HCT116 (cell line): ENCODE measurements around the gene SCARF1. TPM values are rescaled to one million over a fixed set of nuclear protein-coding genes. Genes with fewer than 3 reads are reported as not detected.

Experiments used
- ATAC-seq: fragments of 200-7000 bp; cut with Tn5 transposase; 2 replicates; pipeline ENCODE4 v1.9.1; 2020; ENCODE audit warnings: mild to moderate bottlenecking, moderate library complexity
- BruUV-seq: library from RNA; stranded (reverse); fragments of 400-500 nt; replicated peaks from 2 replicates; lab custom pipeline; 2021; lab: Mats Ljungman, UMichigan
- CTCF ChIA-PET: fragments of 300-600 bp; sonication (Branson Sonifier 250); formaldehyde crosslinking; loops from one replicate; lab custom pipeline; 2021; ENCODE audit warnings: antibody characterized with exemption; lab: Charles Lee
- POLR2A ChIA-PET: fragments of 300-600, 350-600 bp; sonication (Branson Sonifier 250); formaldehyde crosslinking; loops from one replicate; lab custom pipeline; 2021; ENCODE audit warnings: antibody characterized with exemption; lab: Charles Lee
- RAD21 ChIA-PET, 2 experiments: fragments of 300-600 bp; sonication (Branson Sonifier 250); formaldehyde crosslinking; loops; one replicate each; lab custom pipeline; 2023; ENCODE audit warnings: low total read pairs in 2 of 2; ENCODE audit not compliant: uncharacterized antibody in 2 of 2, unreplicated experiment in 2 of 2, low non-redundant PET in 1 of 2; lab: Charles Lee
- DNase-seq: peaks from one replicate; pipeline ENCODE4 v3.0.0-alpha.2; 2010; ENCODE audit warnings: low read depth, low spot score
- H2AFZ ChIP-seq: fragments of 200-600 bp; shearing (Covaris generic), sonication (generic); 2 replicates; pipeline ENCODE4 v1.6.1; 2017; ENCODE audit warnings: low read depth, mixed run types, mixed read lengths, antibody characterized with exemption, low read length; ENCODE audit not compliant: poor library complexity, severe bottlenecking
- H3K27ac ChIP-seq: 2 replicates; pipeline ENCODE4 v1.5.1; 2012; ENCODE audit warnings: low read depth, low read length
- H3K27me3 ChIP-seq: fragments of 200-600 bp; sonication (generic); 2 replicates; pipeline ENCODE4 v1.6.1; 2016; ENCODE audit warnings: mixed run types, low read length, mixed read lengths; ENCODE audit not compliant: insufficient read depth
- H3K36me3 ChIP-seq, 2 experiments: fragments of 200-500 bp in 1 of 2; fragments of 200-600 bp in 1 of 2; sonication (Bioruptor generic) in 1 of 2; sonication (generic) in 1 of 2; 2 replicates each; pipeline versions ENCODE4 v1.5.1 to v1.6.1; 2014 to 2016; ENCODE audit warnings: low read length in 2 of 2, inconsistent platforms in 1 of 2, mixed read lengths in 1 of 2, mixed run types in 1 of 2; ENCODE audit not compliant: insufficient read depth in 2 of 2, control insufficient read depth in 1 of 2
- H3K4me1 ChIP-seq, 2 experiments: fragments of 200-600 bp in 1 of 2; sonication (generic) in 1 of 2; 2 replicates each; pipeline versions ENCODE4 v1.5.1 to v1.6.1; 2012 to 2017; ENCODE audit warnings: low read length in 2 of 2, inconsistent platforms in 1 of 2, mild to moderate bottlenecking in 1 of 2, mixed read lengths in 1 of 2, mixed run types in 1 of 2, moderate library complexity in 1 of 2; ENCODE audit not compliant: insufficient read depth in 2 of 2, control insufficient read depth in 1 of 2
- H3K4me2 ChIP-seq: fragments of 200-600 bp; sonication (generic); 2 replicates; pipeline ENCODE4 v1.6.1; 2017; ENCODE audit warnings: mixed run types, low read length, mixed read lengths
- H3K4me3 ChIP-seq, 2 experiments: fragments of 200-600 bp in 1 of 2; sonication (generic) in 1 of 2; replicated peaks in 1 of 2; 2 replicates each; pipeline ENCODE4 v1.5.1; 2011 to 2016; ENCODE audit warnings: low read length in 2 of 2, control low read depth in 1 of 2, low read depth in 1 of 2, mild to moderate bottlenecking in 1 of 2, mixed read lengths in 1 of 2, mixed run types in 1 of 2
- H3K79me2 ChIP-seq: fragments of 200-600 bp; sonication (generic); 2 replicates; pipeline ENCODE4 v1.6.1; 2017; ENCODE audit warnings: mild to moderate bottlenecking, mixed run types, low read length, moderate library complexity, mixed read lengths; ENCODE audit not compliant: insufficient read depth
- H3K9ac ChIP-seq: fragments of 200-600 bp; sonication (generic); 2 replicates; pipeline ENCODE4 v1.6.1; 2016; ENCODE audit warnings: low read length, mixed read lengths
- H3K9me2 ChIP-seq: fragments of 200-600 bp; sonication (generic), shearing (Covaris generic); 2 replicates; pipeline ENCODE4 v1.6.1; 2017; ENCODE audit warnings: mixed run types, mild to moderate bottlenecking, moderate library complexity; ENCODE audit not compliant: insufficient read depth
- H3K9me3 ChIP-seq, 2 experiments: fragments of 200-500 bp in 1 of 2; fragments of 200-600 bp in 1 of 2; sonication (Bioruptor generic) in 1 of 2; sonication (generic) in 1 of 2; 2 replicates each; pipeline ENCODE4 v1.6.1; 2014 to 2017; ENCODE audit warnings: low read length in 2 of 2, mixed read lengths in 2 of 2, inconsistent platforms in 1 of 2, low read depth in 1 of 2, mild to moderate bottlenecking in 1 of 2, mixed run types in 1 of 2, moderate library complexity in 1 of 2; ENCODE audit not compliant: control insufficient read depth in 1 of 2, insufficient read depth in 1 of 2
- H4K20me1 ChIP-seq: fragments of 200-600 bp; sonication (generic), shearing (Covaris generic); 2 replicates; pipeline ENCODE4 v1.6.1; 2017; ENCODE audit warnings: mixed run types, mild to moderate bottlenecking, moderate library complexity; ENCODE audit not compliant: insufficient read depth
- EGR1 ChIP-seq: IDR thresholded peaks from 2 replicates; pipeline ENCODE4 v1.6.1; 2012; ENCODE audit warnings: low read depth
- FOSL1 ChIP-seq: IDR thresholded peaks from 2 replicates; pipeline ENCODE4 v1.6.1; 2012; ENCODE audit warnings: low read depth
- JUND ChIP-seq: IDR thresholded peaks from 2 replicates; pipeline ENCODE4 v1.6.1; 2012
- SIN3A ChIP-seq: IDR thresholded peaks from 2 replicates; pipeline ENCODE4 v1.6.1; 2012; ENCODE audit warnings: low read depth
- intact Hi-C: fragments of 100-400 bp; cut with micrococcal nuclease; formaldehyde crosslinking; loops from 2 replicates; pipeline ENCODE4 v1.10.0; 2022
- total RNA-seq: library from RNA; stranded (reverse); gene quantifications from one replicate; pipeline ENCODE4 v1.2.1, GENCODE V29; 2021; ENCODE audit not compliant: unreplicated experiment
- TF ChIP-seq, protein P1 (sequence below), 3 experiments: fragments of 200-600 bp in 1 of 3; sonication (generic) in 1 of 3; IDR thresholded peaks in 2 of 3; conservative IDR thresholded peaks in 1 of 3; 2 replicates each; pipeline ENCODE4 v1.5.1; 2012 to 2017; ENCODE audit warnings: low read depth in 2 of 3, low read length in 2 of 3, antibody characterized with exemption in 1 of 3, borderline replicate concordance in 1 of 3, control low read depth in 1 of 3, mild to moderate bottlenecking in 1 of 3, mixed read lengths in 1 of 3, mixed run types in 1 of 3, moderate library complexity in 1 of 3; ENCODE audit not compliant: insufficient read depth in 1 of 3
- TF ChIP-seq, protein P2 (sequence below): IDR thresholded peaks from 2 replicates; pipeline ENCODE4 v1.6.1; 2012
- TF ChIP-seq, protein P3 (sequence below): IDR thresholded peaks from 2 replicates; pipeline ENCODE4 v1.6.1; 2011; ENCODE audit warnings: mild to moderate bottlenecking, low read length, moderate library complexity; ENCODE audit not compliant: insufficient replicate concordance; ENCODE audit errors: extremely low read depth

The SCARF1 gene
- total RNA-seq, 1 experiment from 2014 or later = 2.2 TPM

DNA sequence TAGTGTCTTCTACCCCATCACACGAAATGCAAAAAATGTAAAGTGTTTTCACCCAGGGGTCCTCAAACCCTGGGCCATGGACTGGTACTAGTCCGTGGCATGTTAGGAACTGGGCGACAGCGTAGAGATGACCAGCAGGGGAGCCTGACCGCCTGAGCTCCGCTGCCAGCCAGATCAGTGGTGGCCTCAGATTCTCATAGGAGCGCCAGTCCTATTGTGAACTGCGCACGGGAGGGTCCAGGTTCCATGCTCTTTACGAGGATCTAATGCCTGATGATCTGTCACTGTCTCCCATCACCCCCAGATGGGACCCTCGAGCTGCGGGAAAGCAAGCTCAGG, 4.5 kb downstream of the SCARF1 start:
- TF ChIP-seq, protein P1, sequence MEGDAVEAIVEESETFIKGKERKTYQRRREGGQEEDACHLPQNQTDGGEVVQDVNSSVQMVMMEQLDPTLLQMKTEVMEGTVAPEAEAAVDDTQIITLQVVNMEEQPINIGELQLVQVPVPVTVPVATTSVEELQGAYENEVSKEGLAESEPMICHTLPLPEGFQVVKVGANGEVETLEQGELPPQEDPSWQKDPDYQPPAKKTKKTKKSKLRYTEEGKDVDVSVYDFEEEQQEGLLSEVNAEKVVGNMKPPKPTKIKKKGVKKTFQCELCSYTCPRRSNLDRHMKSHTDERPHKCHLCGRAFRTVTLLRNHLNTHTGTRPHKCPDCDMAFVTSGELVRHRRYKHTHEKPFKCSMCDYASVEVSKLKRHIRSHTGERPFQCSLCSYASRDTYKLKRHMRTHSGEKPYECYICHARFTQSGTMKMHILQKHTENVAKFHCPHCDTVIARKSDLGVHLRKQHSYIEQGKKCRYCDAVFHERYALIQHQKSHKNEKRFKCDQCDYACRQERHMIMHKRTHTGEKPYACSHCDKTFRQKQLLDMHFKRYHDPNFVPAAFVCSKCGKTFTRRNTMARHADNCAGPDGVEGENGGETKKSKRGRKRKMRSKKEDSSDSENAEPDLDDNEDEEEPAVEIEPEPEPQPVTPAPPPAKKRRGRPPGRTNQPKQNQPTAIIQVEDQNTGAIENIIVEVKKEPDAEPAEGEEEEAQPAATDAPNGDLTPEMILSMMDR (IDR thresholded peaks at IDR 0.05 in 2 of 3, conservative IDR thresholded peaks at IDR 0.05 in 1 of 3; ENCODE audit: borderline replicate concordance in 1 of 3, insufficient read depth in 1 of 3, low read depth in 2 of 3, low read length in 2 of 3) = 0 out of 6 replicates have a peak, but pooled peaks of 1 of the 3 experiments have one; percentile 10
- TF ChIP-seq JUND = no peak
- no peak overlapping the region for H3K4me2 ChIP-seq

DNA sequence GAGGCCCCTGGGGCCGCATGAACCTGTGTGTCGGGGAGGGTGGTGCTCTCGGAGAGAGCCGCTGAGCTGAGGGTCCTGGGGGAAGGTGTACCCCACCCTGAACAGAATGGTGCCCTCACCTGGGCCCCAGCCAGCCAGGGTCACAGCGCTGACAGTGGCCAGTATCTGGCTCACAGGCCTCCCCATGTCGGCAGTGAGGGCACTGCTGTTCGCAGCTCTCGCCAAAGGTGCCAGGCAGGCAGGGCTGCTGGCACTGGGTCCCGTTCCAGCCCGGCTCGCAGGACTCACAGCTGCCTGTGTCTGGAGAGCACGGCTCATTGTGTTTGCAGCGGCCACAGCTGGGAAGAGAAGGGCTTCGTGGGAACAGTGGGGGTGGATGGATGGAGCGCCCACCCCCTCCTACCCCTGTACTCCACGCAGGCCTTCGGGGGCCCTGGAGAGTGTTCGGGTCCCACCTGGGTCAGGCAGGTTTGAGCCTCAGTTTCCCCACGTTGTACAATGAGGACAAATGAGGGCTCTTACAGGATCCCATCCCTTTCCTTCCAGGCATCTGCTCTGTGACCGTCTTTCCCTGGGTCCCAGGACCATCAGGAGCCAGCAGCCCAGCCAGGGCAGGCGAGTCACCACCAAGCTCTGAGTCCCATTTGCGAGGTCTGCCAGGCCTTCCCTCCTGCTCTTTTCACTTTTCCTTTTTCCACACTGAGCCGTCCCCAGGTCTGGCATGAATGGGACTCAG, 5.0 kb downstream of the SCARF1 start:
- ATAC-seq = no peak
- Histone ChIP-seq H3K9me2 (no peaks in the 10 kb centered on the region), H4K20me1 (no peaks in the 10 kb centered on the region), H3K9ac (no peak overlapping the region), H3K9me3 (no peaks in the 10 kb centered on the region), H3K4me3 (no peak overlapping the region), H3K4me1 (peaks cover 14 to 27% of the 10 kb centered on the region in 2 experiments), H3K27ac (no peak overlapping the region), H3K79me2 (no peaks in the 10 kb centered on the region), H3K36me3 (no peaks in the 10 kb centered on the region), H3K27me3 (no peaks in the 10 kb centered on the region), H3K4me2 (no peak overlapping the region), H2AFZ (no peak overlapping the region)
- ChIA-PET CTCF (interaction anchor here (1.7 kb wide), 1 partner anchor 10 kb away, joined by 6 read pairs; no protein-coding TSS in a partner anchor), POLR2A (interaction anchor here (1.4 kb wide), 1 partner anchor 10 kb away, joined by 3 read pairs; no protein-coding TSS in a partner anchor), RAD21 (no interaction called here)
- no peak for DNase-seq
- TF ChIP-seq, protein P2, sequence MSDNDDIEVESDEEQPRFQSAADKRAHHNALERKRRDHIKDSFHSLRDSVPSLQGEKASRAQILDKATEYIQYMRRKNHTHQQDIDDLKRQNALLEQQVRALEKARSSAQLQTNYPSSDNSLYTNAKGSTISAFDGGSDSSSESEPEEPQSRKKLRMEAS = no peak
- no peak for TF ChIP-seq FOSL1
- no peak for TF ChIP-seq EGR1
- TF ChIP-seq SIN3A = no peak
- TF ChIP-seq, protein P3, sequence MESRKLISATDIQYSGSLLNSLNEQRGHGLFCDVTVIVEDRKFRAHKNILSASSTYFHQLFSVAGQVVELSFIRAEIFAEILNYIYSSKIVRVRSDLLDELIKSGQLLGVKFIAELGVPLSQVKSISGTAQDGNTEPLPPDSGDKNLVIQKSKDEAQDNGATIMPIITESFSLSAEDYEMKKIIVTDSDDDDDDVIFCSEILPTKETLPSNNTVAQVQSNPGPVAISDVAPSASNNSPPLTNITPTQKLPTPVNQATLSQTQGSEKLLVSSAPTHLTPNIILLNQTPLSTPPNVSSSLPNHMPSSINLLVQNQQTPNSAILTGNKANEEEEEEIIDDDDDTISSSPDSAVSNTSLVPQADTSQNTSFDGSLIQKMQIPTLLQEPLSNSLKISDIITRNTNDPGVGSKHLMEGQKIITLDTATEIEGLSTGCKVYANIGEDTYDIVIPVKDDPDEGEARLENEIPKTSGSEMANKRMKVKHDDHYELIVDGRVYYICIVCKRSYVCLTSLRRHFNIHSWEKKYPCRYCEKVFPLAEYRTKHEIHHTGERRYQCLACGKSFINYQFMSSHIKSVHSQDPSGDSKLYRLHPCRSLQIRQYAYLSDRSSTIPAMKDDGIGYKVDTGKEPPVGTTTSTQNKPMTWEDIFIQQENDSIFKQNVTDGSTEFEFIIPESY = no peak
- intact Hi-C loops = no loop called here
- BruUV-seq = no TSS peak

More for the DNA sequence above, 4.5 kb downstream of the SCARF1 start:
- Histone ChIP-seq H2AFZ (no peak overlapping the region), H4K20me1 (no peaks in the 10 kb centered on the region), H3K27me3 (no peaks in the 10 kb centered on the region), H3K9ac (no peak overlapping the region), H3K36me3 (no peaks in the 10 kb centered on the region), H3K4me3 (no peak overlapping the region), H3K27ac (no peak overlapping the region), H3K9me2 (no peaks in the 10 kb centered on the region), H3K4me1 (peaks cover 14 to 27% of the 10 kb centered on the region in 2 experiments), H3K79me2 (no peaks in the 10 kb centered on the region), H3K9me3 (no peaks in the 10 kb centered on the region)
- ATAC-seq = no peak
- no peak for DNase-seq
- CTCF ChIA-PET = interaction anchor here (1.7 kb wide), 1 partner anchor 11 kb away, joined by 6 read pairs; no protein-coding TSS in a partner anchor
- intact Hi-C loops = no loop called here
- RAD21 ChIA-PET = no interaction called here
- BruUV-seq = no TSS peak
- POLR2A ChIA-PET = no interaction called here
